HepG2 (cell line): ENCODE results near the gene ZNF493. TPM values are rescaled to one million over a fixed set of nuclear protein-coding genes. Genes with fewer than 3 reads are reported as not detected.

ENCODE experiments used
- ARHGAP35 ChIP-seq: sonication (generic); formaldehyde crosslinking; IDR thresholded peaks from 2 replicates; pipeline ENCODE4 v1.9.0; 2022; ENCODE audit warnings: mild to moderate bottlenecking, inconsistent platforms, moderate library complexity, missing genetic modification reagents, borderline replicate concordance
- CEBPG ChIP-seq: IDR thresholded peaks from 2 replicates; pipeline ENCODE4 v1.6.1; 2016
- CENPX ChIP-seq: sonication (generic); formaldehyde crosslinking; IDR thresholded peaks from 2 replicates; pipeline ENCODE4 v1.9.0; 2021; ENCODE audit warnings: mild to moderate bottlenecking, missing genetic modification reagents, moderate library complexity
- CSRNP2 ChIP-seq: sonication (generic); formaldehyde crosslinking; conservative IDR thresholded peaks from 2 replicates; pipeline ENCODE4 v1.8.0; 2022; ENCODE audit warnings: low read depth, missing genetic modification reagents
- DPF2 ChIP-seq: sonication (generic); formaldehyde crosslinking; IDR thresholded peaks from 2 replicates; pipeline ENCODE4 v1.4.0; 2020; ENCODE audit warnings: mild to moderate bottlenecking, low read depth, missing genetic modification reagents, borderline replicate concordance
- HDAC1 ChIP-seq: sonication (generic); formaldehyde crosslinking; IDR thresholded peaks from 2 replicates; pipeline ENCODE4 v1.5.1; 2020; ENCODE audit warnings: mild to moderate bottlenecking, missing genetic modification reagents
- KLF16 ChIP-seq, 2 experiments: sonication (generic) in 1 of 2; formaldehyde crosslinking in 1 of 2; IDR thresholded peaks; 2 replicates each; pipeline versions ENCODE4 v1.6.1 to v1.8.0; 2016 to 2023; ENCODE audit warnings: missing genetic modification reagents in 2 of 2, missing compliant biosample characterization in 1 of 2
- KLF6 ChIP-seq: IDR thresholded peaks from 2 replicates; pipeline ENCODE4 v1.8.0; 2016; ENCODE audit warnings: missing biosample characterization, missing genetic modification reagents
- NFYB ChIP-seq: sonication (generic); formaldehyde crosslinking; IDR thresholded peaks from 2 replicates; pipeline ENCODE4 v1.4.0; 2020; ENCODE audit warnings: missing genetic modification reagents
- NFYC ChIP-seq: IDR thresholded peaks from 2 replicates; pipeline ENCODE4 v1.6.1; 2016; ENCODE audit warnings: missing genetic modification reagents, missing compliant biosample characterization
- PRDM15 ChIP-seq: sonication (generic); formaldehyde crosslinking; IDR thresholded peaks from 2 replicates; pipeline ENCODE4 v1.4.0; 2020; ENCODE audit warnings: missing genetic modification reagents
- RNF2 ChIP-seq: fragments of 450-650 bp; conservative IDR thresholded peaks from 2 replicates; pipeline ENCODE4 v1.6.1; 2016; ENCODE audit warnings: low read depth
- SRF ChIP-seq: IDR thresholded peaks from 2 replicates; pipeline ENCODE4 v1.6.1; 2011; ENCODE audit warnings: mild to moderate bottlenecking, low read depth, low read length, moderate library complexity
- TFDP1 ChIP-seq: IDR thresholded peaks from 2 replicates; pipeline ENCODE4 v1.6.1; 2016; ENCODE audit warnings: missing compliant biosample characterization, missing genetic modification reagents, borderline replicate concordance
- XBP1 ChIP-seq: sonication (generic); formaldehyde crosslinking; IDR thresholded peaks from 2 replicates; pipeline ENCODE4 v1.5.0; 2020; ENCODE audit warnings: missing genetic modification reagents
- ZBTB46 ChIP-seq: sonication (generic); formaldehyde crosslinking; IDR thresholded peaks from 2 replicates; pipeline ENCODE4 v1.4.0; 2020; ENCODE audit warnings: mild to moderate bottlenecking, missing genetic modification reagents, borderline replicate concordance
- ZNF124 ChIP-seq: sonication (generic); formaldehyde crosslinking; IDR thresholded peaks from 2 replicates; pipeline ENCODE4 v1.4.0; 2020; ENCODE audit warnings: missing genetic modification reagents
- ZNF362 ChIP-seq: sonication (generic); formaldehyde crosslinking; IDR thresholded peaks from 2 replicates; pipeline ENCODE4 v1.4.0; 2020; ENCODE audit warnings: missing genetic modification reagents, mild to moderate bottlenecking, borderline replicate concordance
- ZNF883 ChIP-seq: sonication (generic); formaldehyde crosslinking; IDR thresholded peaks from 2 replicates; pipeline ENCODE4 v1.5.1; 2020; ENCODE audit warnings: mild to moderate bottlenecking, missing genetic modification reagents; ENCODE audit errors: not compliant biosample characterization
- ZSCAN29 ChIP-seq: sonication (generic); formaldehyde crosslinking; conservative IDR thresholded peaks from 2 replicates; pipeline ENCODE4 v1.4.0; 2020; ENCODE audit warnings: mild to moderate bottlenecking, missing genetic modification reagents
- ZSCAN9 ChIP-seq: IDR thresholded peaks from 2 replicates; pipeline ENCODE4 v1.6.1; 2016; ENCODE audit warnings: borderline replicate concordance
- polyA plus RNA-seq, 8 experiments: library from polyadenylated mRNA; depleted of rRNA in 3 of 8; stranded (reverse) in 7 of 8; unstranded in 1 of 8; fragments of >200 nt; fragmentation: Illumina TruSeq in 4 of 8; extraction: Trizol in 4 of 8; gene quantifications; 2 replicates each; pipeline versions ENCODE4 v1.2.1 to v1.2.3, GENCODE V29; 2011 to 2016; ENCODE audit warnings: low read depth in 4 of 8, missing spikeins in 1 of 8, mixed read lengths in 1 of 8; ENCODE audit not compliant: insufficient read depth in 1 of 8
- total RNA-seq, 5 experiments: library from RNA; depleted of rRNA; stranded (reverse); fragments of >200 nt; fragmentation: Illumina TruSeq; extraction: Trizol; gene quantifications; 2 replicates each; pipeline ENCODE4 v1.2.3, GENCODE V29; 2016; ENCODE audit warnings: low read depth in 1 of 5

ZNF493 gene
- total and polyA plus RNA-seq, 2 of the 13 experiments (the other 11 are each of a cell fraction or from before 2014, with no cell fraction given), result 6.8 to 9.0 TPM

- TF ChIP-seq ZNF883 (CRISPR knock-in tag) (peak; percentile 44), ARHGAP35 (0 out of 2 replicates have a peak, but pooled peaks have one; percentile 37), CENPX (CRISPR knock-in tag) (no peak), TFDP1 (CRISPR knock-in tag) (no peak), SRF (peak; percentile 64; the same call in 1 of the 2 replicates), CSRNP2 (CRISPR knock-in tag) (no peak), ZSCAN29 (0 out of 2 replicates have a peak, but pooled peaks have one; percentile 23), DPF2 (CRISPR knock-in tag) (no peak), NFYC (CRISPR knock-in tag) (peak; percentile 96), ZBTB46 (no peak), XBP1 (no peak), KLF16 (CRISPR knock-in tag; IDR thresholded peaks at IDR 0.05) (no peak), PRDM15 (CRISPR knock-in tag) (no peak), CEBPG (CRISPR knock-in tag) (no peak), ZSCAN9 (CRISPR knock-in tag) (no peak), ZNF362 (CRISPR knock-in tag) (no peak), HDAC1 (CRISPR knock-in tag) (no peak; the same call in 1 of the 2 replicates), ZNF124 (CRISPR knock-in tag) (no peak), NFYB (CRISPR knock-in tag) (peak; percentile 94), KLF6 (CRISPR knock-in tag) (0 out of 2 replicates have a peak, but pooled peaks have one; percentile 35), RNF2 (no peak)
These were observed at the start of gene ZNF493 (continued) for GRCh38 chr19:21396893-21397572.
